GM19372 (cell line): ENCODE data around the gene LSM12.
"Not testable (repeated sequence)": the region's sequence is repeated elsewhere in the genome, so short reads cannot be mapped to it uniquely, and the experiment has no call there.

Experiments used
- ATAC-seq: cut with Tn5 transposase; IDR thresholded peaks from one replicate; pipeline ENCODE4 v1.9.1; 2021; ENCODE audit warnings: mild to moderate bottlenecking, low read depth, moderate library complexity; ENCODE audit not compliant: unreplicated experiment

Gene LSM12

DNA sequence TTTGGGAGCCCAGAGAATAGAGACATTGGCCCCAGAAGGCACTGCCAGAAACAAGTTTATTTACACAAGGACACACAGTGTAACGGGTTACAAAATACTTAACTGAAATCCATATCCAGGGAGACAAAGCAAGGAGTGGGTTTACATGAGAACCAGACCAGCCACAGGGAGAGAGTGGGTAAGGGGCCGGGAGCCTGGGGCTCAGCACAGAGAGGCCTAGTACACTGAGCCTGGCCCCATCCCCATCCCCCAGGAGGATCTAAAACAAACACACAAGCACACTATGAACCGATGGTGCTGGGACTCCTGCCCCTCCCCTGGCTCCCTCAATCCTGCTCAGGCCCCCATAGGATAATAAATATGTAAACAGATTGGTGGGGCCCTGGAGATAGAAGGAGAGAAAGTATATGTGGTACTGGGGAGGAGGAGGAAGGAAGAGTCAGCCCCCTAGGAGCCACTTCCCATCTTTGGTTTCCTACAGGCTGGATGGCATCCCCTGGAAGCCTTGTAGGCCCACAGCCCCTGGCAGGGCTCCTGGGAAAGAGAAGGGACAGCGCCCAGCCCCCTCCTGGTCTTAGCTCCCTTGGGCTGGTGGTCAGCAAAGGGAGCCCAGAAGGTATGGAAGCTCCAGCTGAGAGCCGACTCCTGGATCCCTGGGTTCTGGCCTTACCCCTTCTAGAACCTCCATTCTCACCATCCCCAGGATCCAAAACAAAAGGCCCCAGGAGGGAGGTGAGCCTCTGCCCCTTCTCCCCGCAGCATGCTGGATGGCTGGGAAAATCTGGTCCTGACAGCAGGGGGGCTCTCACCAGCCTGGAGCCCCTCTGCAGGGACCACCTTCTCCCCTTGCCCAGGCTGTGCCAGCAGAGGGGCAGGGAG, 10.5 kb upstream of the LSM12 start:
- ATAC-seq: no peak

- no peak for ATAC-seq
Observed at GRCh38 chr17:44075598-44076293, 9.3 kb upstream of the LSM12 start.

DNA sequence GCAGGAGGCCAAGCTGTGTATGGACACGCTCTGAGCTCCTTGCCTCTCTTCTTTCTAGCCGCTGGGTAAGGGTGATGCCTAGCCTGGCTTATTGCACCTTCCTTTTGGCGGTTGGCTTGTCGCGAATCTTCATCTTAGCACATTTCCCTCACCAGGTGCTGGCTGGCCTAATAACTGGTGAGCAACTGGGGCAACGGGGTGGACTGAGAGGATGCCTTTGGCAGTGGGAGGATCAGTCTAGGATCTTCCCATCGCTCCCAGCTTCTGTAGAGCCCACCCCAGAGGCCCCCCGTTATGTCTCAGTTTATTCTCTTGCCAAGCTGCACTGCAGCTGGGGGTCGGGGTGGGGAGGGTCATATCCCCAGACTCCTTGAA, 8.4 kb upstream of the LSM12 start:
- ATAC-seq: no peak

- ATAC-seq: no peak
Observed at GRCh38 chr17:44074231-44074910, 7.9 kb upstream of the LSM12 start.

- ATAC-seq: no peak
Observed at GRCh38 chr17:44071772-44072171, 5.3 kb upstream of the LSM12 start.

DNA sequence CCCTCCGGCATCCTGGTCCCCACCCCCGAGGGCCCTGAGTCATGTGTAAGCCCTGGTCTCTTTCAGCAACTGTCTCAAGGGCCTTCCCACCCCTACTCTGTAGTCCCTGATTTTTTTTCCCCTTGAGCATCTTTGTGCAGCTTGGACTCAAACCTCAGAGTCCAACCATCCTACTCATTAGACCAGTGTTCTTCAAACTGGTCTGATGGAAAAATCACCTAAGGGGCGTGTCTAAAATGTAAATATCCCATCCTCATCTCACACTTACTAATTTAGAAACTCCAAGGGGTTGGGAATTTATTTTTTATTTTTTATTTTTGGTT, 4.7 kb upstream of the LSM12 start:
- ATAC-seq: no peak

- peak; percentile 66 for ATAC-seq
Observed at GRCh38 chr17:44070455-44071197, 4.2 kb upstream of the LSM12 start, which contains the start of gene G6PC3. Gene G6PC3 (plus strand): TSS chr17:44070735. CDS start chr17:44070966, 231 bp downstream.

- ATAC-seq: no peak
Observed at GRCh38 chr17:44069974-44070454, 3.5 kb upstream of the LSM12 start.

DNA sequence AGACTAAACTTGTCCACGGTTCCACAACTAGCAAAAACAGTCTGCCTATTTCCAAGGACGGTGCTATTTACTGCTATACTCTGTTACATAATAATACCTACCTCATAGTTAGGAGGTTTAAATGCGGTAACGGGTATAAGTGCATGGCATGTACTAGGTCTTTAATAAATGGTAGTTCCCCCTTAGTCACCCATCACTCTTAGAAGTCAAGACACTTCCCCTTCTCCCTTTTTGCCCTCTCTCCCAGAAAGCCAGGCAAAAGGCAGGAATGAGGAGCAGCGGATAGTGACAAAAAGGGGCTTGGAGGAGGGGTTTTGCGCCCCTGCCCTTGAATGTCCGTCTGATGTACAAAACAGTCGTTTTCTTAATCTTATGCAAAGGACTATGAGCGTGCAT, 1.1 kb upstream of the LSM12 start:
- ATAC-seq: no peak

GRCh38 chr17:44065668-44066203, 735 bp downstream of the LSM12 start:
- no peak for ATAC-seq

GRCh38 chr17:44063704-44064639, 2.5 kb downstream of the LSM12 start:
- no peak for ATAC-seq

- no peak for ATAC-seq
Observed at GRCh38 chr17:44062871-44063270, 3.6 kb downstream of the LSM12 start.

DNA sequence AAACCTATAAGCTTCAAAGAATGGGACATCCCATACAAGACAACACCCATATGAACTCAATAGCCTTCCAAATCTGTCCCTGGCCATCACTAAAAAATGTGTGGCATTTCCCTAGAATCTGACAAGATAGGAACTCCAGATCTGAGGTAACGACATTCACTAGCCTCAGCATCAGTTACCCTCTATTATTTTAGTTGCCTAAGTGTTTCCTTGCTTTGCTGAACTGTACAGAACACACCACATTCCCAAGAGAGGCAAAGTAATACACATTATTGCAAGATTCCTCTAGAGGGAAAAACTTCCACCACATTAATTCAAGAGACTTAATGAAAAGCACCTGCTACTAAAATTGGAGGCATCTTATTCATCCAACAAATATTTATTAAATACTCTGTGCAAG, 5.0 kb downstream of the LSM12 start:
- ATAC-seq: no peak

DNA sequence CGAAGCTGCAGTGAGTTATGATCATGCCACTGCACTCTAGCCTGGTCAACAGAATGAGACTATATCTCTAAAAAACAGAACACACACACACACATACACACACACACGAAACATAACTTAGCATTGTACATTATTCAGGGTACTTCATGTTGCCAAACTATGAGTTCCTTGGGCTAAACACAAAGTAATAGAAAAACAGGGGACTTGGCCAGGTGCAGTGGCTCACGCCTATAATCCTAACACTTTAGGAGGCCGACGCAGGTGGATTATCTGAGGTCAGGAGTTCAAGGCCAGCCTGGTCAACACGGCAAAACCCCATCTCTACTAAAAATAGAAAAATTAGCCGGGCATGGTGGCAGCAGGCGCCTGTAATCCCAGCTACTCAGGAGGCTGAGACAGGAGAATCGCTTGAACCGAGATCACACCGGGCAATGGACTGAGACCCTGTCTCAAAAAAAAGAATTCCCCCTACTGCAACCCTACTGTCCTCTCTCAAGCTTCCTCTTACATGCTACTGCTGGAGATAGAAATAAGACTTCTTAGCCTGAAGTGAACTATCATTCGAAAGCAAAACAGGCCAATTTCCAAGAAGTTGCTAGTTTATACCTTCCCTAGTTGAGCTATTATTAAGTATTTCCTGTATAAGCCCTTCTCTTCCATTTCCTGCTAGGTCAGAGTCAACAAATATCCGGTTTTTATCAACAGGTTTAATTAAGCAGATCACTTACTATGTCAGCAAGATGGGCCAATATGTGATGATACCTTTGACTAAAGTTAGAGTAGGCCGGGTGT, 7.2 kb downstream of the LSM12 start:
- ATAC-seq: no peak

GRCh38 chr17:44053125-44053872, 13.2 kb downstream of the LSM12 start:
- ATAC-seq: no peak

GRCh38 chr17:44049294-44050060, 17.0 kb downstream of the LSM12 start:
- no peak for ATAC-seq

- not testable (repeated sequence) for ATAC-seq
Observed at GRCh38 chr17:44046893-44047292, 19.6 kb downstream of the LSM12 start.
